ENCODE data around the gene NRXN2. TPM values are rescaled to one million over a fixed set of nuclear protein-coding genes. Genes with fewer than 3 reads are reported as not detected.
"Not testable (repeated sequence)": the region's sequence is repeated elsewhere in the genome, so short reads cannot be mapped to it uniquely, and the experiment has no call there.

The NRXN2 gene
- total RNA-seq, 1 donor from 2014 or later = 50.4 TPM

- H3K27me3 Mint-ChIP-seq (ENCODE audit: unreplicated experiment) = peaks cover 6% of the 10 kb centered on the region
- H3K4me1 Mint-ChIP-seq (ENCODE audit: low read depth, unreplicated experiment) = peaks cover 7% of the 10 kb centered on the region
- DNase-seq = no peak
- TF ChIP-seq CTCF (IDR thresholded peaks at IDR 0.05; ENCODE audit: partially characterized antibody, unreplicated experiment) = no peak
- no peak overlapping the region for H3K27ac Mint-ChIP-seq (ENCODE audit: unreplicated experiment)
- H3K36me3 Mint-ChIP-seq (ENCODE audit: unreplicated experiment) = no peaks in the 10 kb centered on the region
- no peaks in the 10 kb centered on the region for H3K9me3 Mint-ChIP-seq (ENCODE audit: unreplicated experiment)
- no peak overlapping the region for H3K4me3 Mint-ChIP-seq (ENCODE audit: unreplicated experiment)
Measured at GRCh38 chr11:64563966-64564365, 159.0 kb downstream of the NRXN2 start.

GRCh38 chr11:64562723-64563351 lies 160.2 kb downstream of the NRXN2 start:
- peaks cover 2% of the 10 kb centered on the region for H3K9me3 Mint-ChIP-seq (ENCODE audit: unreplicated experiment)

GRCh38 chr11:64561984-64562722 lies 160.8 kb downstream of the NRXN2 start:
- Mint-ChIP-seq H3K4me3 (ENCODE audit: unreplicated experiment) (no peak overlapping the region), H3K4me1 (ENCODE audit: low read depth, unreplicated experiment) (peaks cover 7% of the 10 kb centered on the region), H3K27me3 (ENCODE audit: unreplicated experiment) (peaks cover 6% of the 10 kb centered on the region), H3K27ac (ENCODE audit: unreplicated experiment) (no peak overlapping the region), H3K9me3 (ENCODE audit: unreplicated experiment) (peaks cover 2% of the 10 kb centered on the region), H3K36me3 (ENCODE audit: unreplicated experiment) (no peaks in the 10 kb centered on the region)
- no peak for TF ChIP-seq CTCF (IDR thresholded peaks at IDR 0.05; ENCODE audit: partially characterized antibody, unreplicated experiment)
- DNase-seq = no peak

More at GRCh38 chr11:64562723-64563351, 160.2 kb downstream of the NRXN2 start:
- no peak overlapping the region for H3K27ac Mint-ChIP-seq (ENCODE audit: unreplicated experiment)
- no peak for TF ChIP-seq CTCF (IDR thresholded peaks at IDR 0.05; ENCODE audit: partially characterized antibody, unreplicated experiment)
- no peak for DNase-seq
- H3K36me3 Mint-ChIP-seq (ENCODE audit: unreplicated experiment) = no peaks in the 10 kb centered on the region
- no peak overlapping the region for H3K4me3 Mint-ChIP-seq (ENCODE audit: unreplicated experiment)
- H3K27me3 Mint-ChIP-seq (ENCODE audit: unreplicated experiment) = peaks cover 6% of the 10 kb centered on the region
- peaks cover 7% of the 10 kb centered on the region for H3K4me1 Mint-ChIP-seq (ENCODE audit: low read depth, unreplicated experiment)

- H3K27me3 Mint-ChIP-seq (ENCODE audit: unreplicated experiment); H3K27ac Mint-ChIP-seq (ENCODE audit: unreplicated experiment); H3K9me3 Mint-ChIP-seq (ENCODE audit: unreplicated experiment); DNase-seq; H3K4me3 Mint-ChIP-seq (ENCODE audit: unreplicated experiment); H3K4me1 Mint-ChIP-seq (ENCODE audit: low read depth, unreplicated experiment); H3K36me3 Mint-ChIP-seq (ENCODE audit: unreplicated experiment): not testable (repeated sequence)
Measured at GRCh38 chr11:64561429-64561828, 161.6 kb downstream of the NRXN2 start.

GRCh38 chr11:64560941-64561340 lies 162.1 kb downstream of the NRXN2 start:
- H3K4me3 Mint-ChIP-seq (ENCODE audit: unreplicated experiment) = no peak overlapping the region
- H3K4me1 Mint-ChIP-seq (ENCODE audit: low read depth, unreplicated experiment) = peaks cover 2% of the 10 kb centered on the region
- no peak overlapping the region for H3K27ac Mint-ChIP-seq (ENCODE audit: unreplicated experiment)
- no peak for TF ChIP-seq CTCF (IDR thresholded peaks at IDR 0.05; ENCODE audit: partially characterized antibody, unreplicated experiment)
- H3K36me3 Mint-ChIP-seq (ENCODE audit: unreplicated experiment) = no peaks in the 10 kb centered on the region
- no peak for DNase-seq
- peaks cover 7% of the 10 kb centered on the region for H3K27me3 Mint-ChIP-seq (ENCODE audit: unreplicated experiment)
- H3K9me3 Mint-ChIP-seq (ENCODE audit: unreplicated experiment) = peaks cover 2% of the 10 kb centered on the region
